Measurements from ENCODE around the gene GSG1. TPM values are rescaled to one million over a fixed set of nuclear protein-coding genes. Genes with fewer than 3 reads are reported as not detected.

The GSG1 gene
- total RNA-seq, 1 donor from 2014 or later, result not detected

GRCh38 chr12:13049816-13050215, 53.7 kb downstream of the GSG1 start:
- DNase-seq (ENCODE audit: low spot score), result no peak
- no peak overlapping the region for H3K4me3 Mint-ChIP-seq (ENCODE audit: unreplicated experiment)
- H3K4me1 Mint-ChIP-seq (ENCODE audit: low read depth), result peaks cover 31% of the 10 kb centered on the region
- H3K9me3 Mint-ChIP-seq (ENCODE audit: low read depth), result peaks cover 9% of the 10 kb centered on the region
- no peak overlapping the region for H3K27ac Mint-ChIP-seq (ENCODE audit: unreplicated experiment)
- no peaks in the 10 kb centered on the region for H3K27me3 Mint-ChIP-seq (ENCODE audit: low read depth)
- TF ChIP-seq, protein P1, sequence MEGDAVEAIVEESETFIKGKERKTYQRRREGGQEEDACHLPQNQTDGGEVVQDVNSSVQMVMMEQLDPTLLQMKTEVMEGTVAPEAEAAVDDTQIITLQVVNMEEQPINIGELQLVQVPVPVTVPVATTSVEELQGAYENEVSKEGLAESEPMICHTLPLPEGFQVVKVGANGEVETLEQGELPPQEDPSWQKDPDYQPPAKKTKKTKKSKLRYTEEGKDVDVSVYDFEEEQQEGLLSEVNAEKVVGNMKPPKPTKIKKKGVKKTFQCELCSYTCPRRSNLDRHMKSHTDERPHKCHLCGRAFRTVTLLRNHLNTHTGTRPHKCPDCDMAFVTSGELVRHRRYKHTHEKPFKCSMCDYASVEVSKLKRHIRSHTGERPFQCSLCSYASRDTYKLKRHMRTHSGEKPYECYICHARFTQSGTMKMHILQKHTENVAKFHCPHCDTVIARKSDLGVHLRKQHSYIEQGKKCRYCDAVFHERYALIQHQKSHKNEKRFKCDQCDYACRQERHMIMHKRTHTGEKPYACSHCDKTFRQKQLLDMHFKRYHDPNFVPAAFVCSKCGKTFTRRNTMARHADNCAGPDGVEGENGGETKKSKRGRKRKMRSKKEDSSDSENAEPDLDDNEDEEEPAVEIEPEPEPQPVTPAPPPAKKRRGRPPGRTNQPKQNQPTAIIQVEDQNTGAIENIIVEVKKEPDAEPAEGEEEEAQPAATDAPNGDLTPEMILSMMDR (IDR thresholded peaks at IDR 0.05), result no peak
- peaks cover 2% of the 10 kb centered on the region for H3K36me3 Mint-ChIP-seq (ENCODE audit: low read depth)

GRCh38 chr12:13046964-13047363, 56.5 kb downstream of the GSG1 start:
- no peaks in the 10 kb centered on the region for H3K27me3 Mint-ChIP-seq (ENCODE audit: low read depth)
- DNase-seq (ENCODE audit: low spot score), result no peak
- no peaks in the 10 kb centered on the region for H3K36me3 Mint-ChIP-seq (ENCODE audit: low read depth)
- TF ChIP-seq, protein P1 (IDR thresholded peaks at IDR 0.05), result no peak
- H3K9me3 Mint-ChIP-seq (ENCODE audit: low read depth), result no peaks in the 10 kb centered on the region
- H3K4me3 Mint-ChIP-seq (ENCODE audit: unreplicated experiment), result no peak overlapping the region
- H3K27ac Mint-ChIP-seq (ENCODE audit: unreplicated experiment), result no peak overlapping the region
- H3K4me1 Mint-ChIP-seq (ENCODE audit: low read depth), result peaks cover 38% of the 10 kb centered on the region

- TF ChIP-seq, protein P1 (IDR thresholded peaks at IDR 0.05), result no peak
- H3K27ac Mint-ChIP-seq (ENCODE audit: unreplicated experiment), result no peak overlapping the region
- peaks cover 3% of the 10 kb centered on the region for H3K27me3 Mint-ChIP-seq (ENCODE audit: low read depth)
- H3K4me1 Mint-ChIP-seq (ENCODE audit: low read depth), result peaks cover 30% of the 10 kb centered on the region
- H3K36me3 Mint-ChIP-seq (ENCODE audit: low read depth), result no peaks in the 10 kb centered on the region
- DNase-seq (ENCODE audit: low spot score), result no peak
- no peak overlapping the region for H3K4me3 Mint-ChIP-seq (ENCODE audit: unreplicated experiment)
- no peaks in the 10 kb centered on the region for H3K9me3 Mint-ChIP-seq (ENCODE audit: low read depth)
These were observed 57.7 kb downstream of the GSG1 start for GRCh38 chr12:13045816-13046215.

GRCh38 chr12:13044906-13045299, 58.6 kb downstream of the GSG1 start:
- DNase-seq (ENCODE audit: low spot score), result no peak
- Mint-ChIP-seq H3K9me3 (ENCODE audit: low read depth) (no peaks in the 10 kb centered on the region), H3K4me1 (ENCODE audit: low read depth) (peaks cover 24% of the 10 kb centered on the region), H3K4me3 (ENCODE audit: unreplicated experiment) (peak overlapping the region; percentile 83), H3K36me3 (ENCODE audit: low read depth) (no peaks in the 10 kb centered on the region), H3K27me3 (ENCODE audit: low read depth) (peaks cover 3% of the 10 kb centered on the region), H3K27ac (ENCODE audit: unreplicated experiment) (peak overlapping the region; percentile 36)
- TF ChIP-seq, protein P1 (IDR thresholded peaks at IDR 0.05), result no peak

DNA sequence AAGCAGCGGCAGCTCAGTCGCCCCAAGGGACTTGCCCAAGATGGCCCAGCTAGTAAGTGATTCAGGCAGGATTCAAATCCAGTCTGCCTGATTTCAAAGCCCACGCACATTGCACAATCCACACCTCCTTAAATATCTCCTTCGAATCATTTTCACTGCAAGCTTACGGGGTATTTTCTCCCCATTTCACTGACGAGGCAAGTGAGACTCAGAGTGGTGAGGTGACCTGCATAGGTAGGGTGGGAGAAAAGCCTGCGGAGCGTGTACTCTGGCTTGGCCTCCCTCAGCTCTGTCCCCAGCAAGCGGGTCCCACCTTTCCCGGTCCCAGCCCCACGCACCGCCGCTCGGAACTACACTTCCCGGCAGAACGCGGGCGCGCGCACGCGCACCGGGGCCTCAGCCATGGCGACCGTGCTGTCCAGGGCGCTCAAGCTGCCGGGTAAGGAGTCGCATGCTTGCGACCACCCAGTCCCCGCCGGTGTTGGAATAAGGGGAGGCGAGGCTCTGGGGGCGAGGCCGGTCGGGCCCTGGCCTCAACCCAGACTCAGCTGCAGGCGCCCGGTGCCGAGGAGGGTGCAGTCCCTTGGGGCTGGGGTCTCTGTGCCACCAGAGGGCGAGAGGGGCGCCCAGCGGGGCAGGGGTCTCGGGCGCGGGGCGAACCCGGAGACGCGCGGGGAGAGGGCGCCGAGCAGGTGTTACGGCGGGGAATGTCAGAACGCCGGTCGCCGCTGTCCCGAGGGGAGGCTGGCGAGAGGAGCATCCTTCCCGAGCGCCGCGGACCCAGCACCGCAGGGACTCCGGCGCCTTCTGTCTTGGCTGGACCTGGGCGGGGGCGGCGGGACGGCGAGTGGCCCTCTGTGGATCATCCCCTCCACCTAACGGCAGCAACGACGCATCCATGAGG, 59.2 kb downstream of the GSG1 start, which contains the start of gene FAM234B:
TSS of gene FAM234B (plus strand) at position 380 of the 904 bp plus-strand sequence. CDS start at position 403, 23 bp downstream.
- Mint-ChIP-seq H3K4me1 (ENCODE audit: low read depth) (peaks cover 19% of the 10 kb centered on the region), H3K4me3 (ENCODE audit: unreplicated experiment) (peak within 1 kb of the TSS; percentile 83), H3K9me3 (ENCODE audit: low read depth) (no peaks in the 10 kb centered on the region), H3K27ac (ENCODE audit: unreplicated experiment) (peak within 1 kb of the TSS; percentile 36), H3K36me3 (ENCODE audit: low read depth) (no peaks in the 10 kb centered on the region), H3K27me3 (ENCODE audit: low read depth) (peaks cover 3% of the 10 kb centered on the region)
- TF ChIP-seq, protein P1 (IDR thresholded peaks at IDR 0.05), result peak; percentile 68
- DNase-seq (ENCODE audit: low spot score), result peak; percentile 94

All from chondrocyte (in vitro differentiated cells).